Middle frontal gyrus (tissue), 1 donor: ENCODE results near the gene SEMA5B.

ENCODE experiments used
- DNase-seq: peaks from one replicate; pipeline ENCODE4 v3.0.0-alpha.2; 2015; ENCODE audit warnings: low spot score; ENCODE audit errors: extremely low spot score

Gene SEMA5B

GRCh38 chr3:122947196-122947595, 80.4 kb downstream of the SEMA5B start:
- no peak for DNase-seq

- DNase-seq = no peak
Measured at GRCh38 chr3:122946185-122946584, 81.4 kb downstream of the SEMA5B start.

- DNase-seq = no peak
Measured at GRCh38 chr3:122945230-122945629, 82.3 kb downstream of the SEMA5B start.

- DNase-seq = no peak
Measured at GRCh38 chr3:122944671-122945161, 82.8 kb downstream of the SEMA5B start.

GRCh38 chr3:122943828-122944190, 83.8 kb downstream of the SEMA5B start:
- DNase-seq = no peak

- peak; percentile 24 for DNase-seq
Measured at GRCh38 chr3:122942937-122943827, 84.4 kb downstream of the SEMA5B start.

GRCh38 chr3:122942239-122942638, 85.3 kb downstream of the SEMA5B start:
- DNase-seq = no peak

GRCh38 chr3:122941228-122942206, 86.0 kb downstream of the SEMA5B start:
- DNase-seq = no peak

- DNase-seq = no peak
Measured at GRCh38 chr3:122940628-122941086, 86.9 kb downstream of the SEMA5B start.

GRCh38 chr3:122938783-122939425, 88.7 kb downstream of the SEMA5B start:
- DNase-seq = no peak

- DNase-seq = no peak
Measured at GRCh38 chr3:122937745-122938144, 89.8 kb downstream of the SEMA5B start.

- DNase-seq = no peak
Measured at GRCh38 chr3:122936986-122937385, 90.6 kb downstream of the SEMA5B start.

- DNase-seq = no peak
Measured at GRCh38 chr3:122936335-122936734, 91.2 kb downstream of the SEMA5B start.

GRCh38 chr3:122934251-122934650, 93.3 kb downstream of the SEMA5B start:
- no peak for DNase-seq

- DNase-seq = no peak
Measured at GRCh38 chr3:122932251-122932967, 95.2 kb downstream of the SEMA5B start.

- DNase-seq = no peak
Measured at GRCh38 chr3:122931636-122932035, 95.9 kb downstream of the SEMA5B start.

GRCh38 chr3:122930063-122930997, 97.2 kb downstream of the SEMA5B start:
- no peak for DNase-seq

- no peak for DNase-seq
Measured at GRCh38 chr3:122929188-122930062, 98.1 kb downstream of the SEMA5B start.
